Endothelial cell of umbilical vein (primary cell): Measurements from ENCODE around the gene KCNG2. TPM values are rescaled to one million over a fixed set of nuclear protein-coding genes. Genes with fewer than 3 reads are reported as not detected.

Source experiments
- BruUV-seq: library from RNA; stranded (reverse); fragments of 400-500 nt; replicated peaks from 2 replicates; lab custom pipeline; 2021; lab: Mats Ljungman, UMichigan
- CTCF ChIA-PET: fragments of 300-600, 350-600 bp; sonication (Branson Sonifier 250); formaldehyde crosslinking; loops from one replicate; lab custom pipeline; 2021; ENCODE audit warnings: antibody characterized with exemption, inconsistent platforms; lab: Charles Lee
- POLR2A ChIA-PET: fragments of 300-600, 350-600 bp; sonication (Branson Sonifier 250); formaldehyde crosslinking; loops from one replicate; lab custom pipeline; 2021; ENCODE audit warnings: antibody characterized with exemption, inconsistent platforms; lab: Charles Lee
- DNase-seq: peaks from one replicate; pipeline ENCODE4 v3.0.0-alpha.2; 2011; ENCODE audit warnings: low read depth, low spot score
- FAIRE-seq: peaks from 2 replicates; lab custom pipeline; 2011; peaks lifted over from hg19 to GRCh38; lab: Jason Lieb, UNC
- H2AFZ ChIP-seq: 2 replicates; pipeline ENCODE4 v1.6.0; 2012; ENCODE audit warnings: low read depth, low read length, control low read depth, inconsistent platforms
- H3K27ac ChIP-seq: 2 replicates; pipeline ENCODE4 v1.5.1; 2011; ENCODE audit warnings: low read depth, mild to moderate bottlenecking, control low read depth, low read length, moderate library complexity; ENCODE audit not compliant: insufficient read depth
- H3K27me3 ChIP-seq, 2 experiments: 2 replicates each; pipeline versions ENCODE4 v1.6.0 to v1.6.1; 2011; ENCODE audit warnings: low read length in 2 of 2, mixed read lengths in 1 of 2; ENCODE audit not compliant: control insufficient read depth in 2 of 2, insufficient read depth in 2 of 2
- H3K36me3 ChIP-seq, 2 experiments: 2 replicates in 1 of 2; 3 replicates in 1 of 2; pipeline ENCODE4 v1.5.1; 2011; ENCODE audit warnings: low read length in 2 of 2, mild to moderate bottlenecking in 1 of 2, moderate library complexity in 1 of 2; ENCODE audit not compliant: control insufficient read depth in 2 of 2, insufficient read depth in 2 of 2; ENCODE audit errors: extremely low read depth in 1 of 2
- H3K4me1 ChIP-seq: 3 replicates; pipeline ENCODE4 v1.5.1; 2011; ENCODE audit warnings: mild to moderate bottlenecking, low read length; ENCODE audit not compliant: control insufficient read depth, insufficient read depth; ENCODE audit errors: extremely low read depth
- H3K4me2 ChIP-seq: 2 replicates; pipeline ENCODE4 v1.6.1; 2011; ENCODE audit warnings: low read length, control low read depth, mixed read lengths; ENCODE audit not compliant: insufficient read depth
- H3K4me3 ChIP-seq, 3 experiments: fragments of 200-600 bp in 1 of 3; sonication (generic), shearing (Covaris generic) in 1 of 3; replicated peaks in 1 of 3; 2 replicates each; pipeline ENCODE4 v1.5.1; 2011 to 2016; ENCODE audit warnings: control low read depth in 3 of 3, low read length in 3 of 3, mild to moderate bottlenecking in 2 of 3, inconsistent platforms in 1 of 3, low read depth in 1 of 3, moderate library complexity in 1 of 3; ENCODE audit not compliant: insufficient read depth in 1 of 3
- H3K79me2 ChIP-seq: 2 replicates; pipeline ENCODE4 v1.6.0; 2012; ENCODE audit warnings: low read length, inconsistent platforms; ENCODE audit not compliant: control insufficient read depth, insufficient read depth
- H3K9ac ChIP-seq: replicated peaks from 2 replicates; pipeline ENCODE3; 2011; ENCODE audit warnings: low read length, control low read depth; ENCODE audit not compliant: insufficient read depth; ENCODE audit errors: extremely low read depth
- H3K9me1 ChIP-seq: replicated peaks from 3 replicates; pipeline ENCODE4 v1.6.0; 2011; ENCODE audit warnings: mild to moderate bottlenecking, low read length; ENCODE audit not compliant: control insufficient read depth, insufficient read depth; ENCODE audit errors: extremely low read depth
- H3K9me3 ChIP-seq: replicated peaks from 2 replicates; pipeline ENCODE4 v1.5.1; 2012; ENCODE audit warnings: low read length, inconsistent platforms; ENCODE audit not compliant: control insufficient read depth, insufficient read depth
- H4K20me1 ChIP-seq: replicated peaks from 2 replicates; pipeline ENCODE3; 2011; ENCODE audit warnings: mild to moderate bottlenecking, low read length; ENCODE audit not compliant: control insufficient read depth, insufficient read depth; ENCODE audit errors: extremely low read depth
- EZH2 ChIP-seq: IDR thresholded peaks from 2 replicates; pipeline ENCODE4 v1.6.1; 2012; ENCODE audit warnings: borderline replicate concordance, low read depth, mild to moderate bottlenecking, moderate library complexity, low read length, inconsistent platforms; ENCODE audit not compliant: severe bottlenecking
- FOS ChIP-seq: IDR thresholded peaks from 2 replicates; pipeline ENCODE4 v1.6.1; 2011; ENCODE audit warnings: mild to moderate bottlenecking, low read length, moderate library complexity, borderline replicate concordance; ENCODE audit not compliant: insufficient read depth
- GATA2 ChIP-seq: IDR thresholded peaks from 2 replicates; pipeline ENCODE4 v1.7.0; 2011; ENCODE audit warnings: low read depth, mild to moderate bottlenecking, moderate library complexity, mixed read lengths, low read length; ENCODE audit not compliant: insufficient read length, insufficient read depth
- JUN ChIP-seq: IDR thresholded peaks from 2 replicates; pipeline ENCODE4 v1.6.1; 2011; ENCODE audit warnings: borderline replicate concordance, low read depth; ENCODE audit not compliant: insufficient read length, insufficient read depth
- MYC ChIP-seq: IDR thresholded peaks from one replicate; pipeline ENCODE4 v1.6.1; 2011; ENCODE audit warnings: mild to moderate bottlenecking, low read depth, low read length
- POLR2A ChIP-seq: IDR thresholded peaks from 2 replicates; pipeline ENCODE4 v1.6.1; 2012; ENCODE audit warnings: low read depth, mild to moderate bottlenecking, control low read depth, low read length
- POLR2AphosphoS5 ChIP-seq: IDR thresholded peaks from 2 replicates; pipeline ENCODE4 v1.6.1; 2012; ENCODE audit warnings: low read depth, mild to moderate bottlenecking, control low read depth, low read length, moderate library complexity; ENCODE audit not compliant: insufficient read depth
- dilution Hi-C: fragments of 300-500 bp; cut with MboI; formaldehyde crosslinking; loops from one replicate; pipeline ENCODE4 v1.15.0; 2019; ENCODE audit warnings: low sequenced_read_pairs; ENCODE audit not compliant: extremely low pct_ligation_motif_present
- intact Hi-C: fragments of 100-400 bp; cut with micrococcal nuclease; formaldehyde crosslinking; loops from one replicate; pipeline ENCODE4 v1.10.0; 2022
- polyA plus RNA-seq, 4 experiments: library from polyadenylated mRNA; depleted of rRNA in 3 of 4; stranded (reverse) in 3 of 4; unstranded in 1 of 4; fragments of >200 nt; gene quantifications; 2 replicates each; pipeline versions ENCODE4 v1.2.1 to v1.2.3, GENCODE V29; 2011 to 2012; ENCODE audit warnings: missing spikeins in 1 of 4
- total RNA-seq: library from RNA; stranded (reverse); gene quantifications from 2 replicates; pipeline ENCODE4 v1.2.3, GENCODE V29; 2021
- TF ChIP-seq, protein P1 (sequence below): IDR thresholded peaks from 2 replicates; pipeline ENCODE4 v1.6.1; 2011; ENCODE audit not compliant: insufficient read depth, insufficient read length
- TF ChIP-seq, protein P2 (sequence below), 2 donors: IDR thresholded peaks; 1 replicate in 1 of 2; 2 replicates in 1 of 2; pipeline ENCODE4 v1.5.1; 2011; ENCODE audit warnings: low read length in 2 of 2, mild to moderate bottlenecking in 2 of 2, moderate library complexity in 2 of 2, control low read depth in 1 of 2, inconsistent platforms in 1 of 2, low read depth in 1 of 2; ENCODE audit not compliant: insufficient read depth in 1 of 2; ENCODE audit errors: extremely low read depth in 1 of 2

The KCNG2 gene
- total and polyA plus RNA-seq, 2 donors (not counting 3 experiments of a cell fraction or from before 2014, with no cell fraction given) = not detected

DNA sequence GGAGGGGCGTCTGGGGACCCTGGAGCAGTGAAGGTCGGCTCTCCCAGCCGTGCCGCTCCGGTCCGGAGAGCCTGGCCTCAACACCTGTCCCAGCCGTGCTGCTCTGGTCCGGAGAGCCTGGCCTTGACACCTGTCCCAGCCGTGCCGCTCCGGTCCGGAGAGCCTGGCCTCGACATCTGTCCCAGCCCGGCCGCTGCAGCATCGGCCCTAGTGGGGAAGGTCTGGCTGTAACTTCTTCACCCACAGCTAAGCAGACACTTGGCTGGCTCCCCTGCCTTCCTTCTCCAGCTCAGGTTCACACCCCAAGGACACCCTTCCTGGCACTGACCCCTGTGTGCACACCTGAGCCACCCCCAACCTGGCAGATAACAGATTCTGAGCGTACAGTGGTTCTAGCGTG, 4.6 kb downstream of the KCNG2 start:
- ChIA-PET POLR2A (no interaction called here), CTCF (no interaction called here)
- dilution Hi-C loops = no loop called here
- Histone ChIP-seq H3K79me2 (no peaks in the 10 kb centered on the region), H4K20me1 (no peaks in the 10 kb centered on the region), H3K4me3 (no peak overlapping the region), H3K27me3 (peaks cover 15 to 19% of the 10 kb centered on the region in 2 experiments), H3K9ac (no peak overlapping the region), H2AFZ (no peak overlapping the region), H3K4me1 (no peaks in the 10 kb centered on the region), H3K36me3 (no peaks in the 10 kb centered on the region), H3K9me3 (no peaks in the 10 kb centered on the region), H3K9me1 (no peaks in the 10 kb centered on the region), H3K4me2 (no peak overlapping the region), H3K27ac (no peak overlapping the region)
- intact Hi-C loops = no loop called here
- no peak for TF ChIP-seq POLR2AphosphoS5
- TF ChIP-seq FOS = no peak
- no peak for TF ChIP-seq EZH2
- TF ChIP-seq, protein P1, sequence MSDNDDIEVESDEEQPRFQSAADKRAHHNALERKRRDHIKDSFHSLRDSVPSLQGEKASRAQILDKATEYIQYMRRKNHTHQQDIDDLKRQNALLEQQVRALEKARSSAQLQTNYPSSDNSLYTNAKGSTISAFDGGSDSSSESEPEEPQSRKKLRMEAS = no peak
- no peak for TF ChIP-seq JUN
- no peak for TF ChIP-seq GATA2
- TF ChIP-seq, protein P2, sequence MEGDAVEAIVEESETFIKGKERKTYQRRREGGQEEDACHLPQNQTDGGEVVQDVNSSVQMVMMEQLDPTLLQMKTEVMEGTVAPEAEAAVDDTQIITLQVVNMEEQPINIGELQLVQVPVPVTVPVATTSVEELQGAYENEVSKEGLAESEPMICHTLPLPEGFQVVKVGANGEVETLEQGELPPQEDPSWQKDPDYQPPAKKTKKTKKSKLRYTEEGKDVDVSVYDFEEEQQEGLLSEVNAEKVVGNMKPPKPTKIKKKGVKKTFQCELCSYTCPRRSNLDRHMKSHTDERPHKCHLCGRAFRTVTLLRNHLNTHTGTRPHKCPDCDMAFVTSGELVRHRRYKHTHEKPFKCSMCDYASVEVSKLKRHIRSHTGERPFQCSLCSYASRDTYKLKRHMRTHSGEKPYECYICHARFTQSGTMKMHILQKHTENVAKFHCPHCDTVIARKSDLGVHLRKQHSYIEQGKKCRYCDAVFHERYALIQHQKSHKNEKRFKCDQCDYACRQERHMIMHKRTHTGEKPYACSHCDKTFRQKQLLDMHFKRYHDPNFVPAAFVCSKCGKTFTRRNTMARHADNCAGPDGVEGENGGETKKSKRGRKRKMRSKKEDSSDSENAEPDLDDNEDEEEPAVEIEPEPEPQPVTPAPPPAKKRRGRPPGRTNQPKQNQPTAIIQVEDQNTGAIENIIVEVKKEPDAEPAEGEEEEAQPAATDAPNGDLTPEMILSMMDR (IDR thresholded peaks at IDR 0.05; ENCODE audit: extremely low read depth in 1 of 2, insufficient read depth in 1 of 2, low read depth in 1 of 2, low read length in 2 of 2) = no peak
- TF ChIP-seq MYC = no peak
- TF ChIP-seq POLR2A = no peak
- BruUV-seq = no TSS peak
- no peak for DNase-seq
- no peak for FAIRE-seq
